HTR-8/SVneo (cell line): Measurements from ENCODE around the gene KCNE1.
"Not testable (repeated sequence)": the region's sequence is repeated elsewhere in the genome, so short reads cannot be mapped to it uniquely, and the experiment has no call there.

Experiments used
- DNase-seq: peaks from one replicate; pipeline ENCODE4 v3.0.0; 2011; ENCODE audit warnings: low spot score, mixed read lengths; ENCODE audit not compliant: insufficient read length
- FAIRE-seq: peaks from 2 replicates; lab custom pipeline; 2011; peaks lifted over from hg19 to GRCh38; lab: Jason Lieb, UNC

KCNE1 gene

DNA sequence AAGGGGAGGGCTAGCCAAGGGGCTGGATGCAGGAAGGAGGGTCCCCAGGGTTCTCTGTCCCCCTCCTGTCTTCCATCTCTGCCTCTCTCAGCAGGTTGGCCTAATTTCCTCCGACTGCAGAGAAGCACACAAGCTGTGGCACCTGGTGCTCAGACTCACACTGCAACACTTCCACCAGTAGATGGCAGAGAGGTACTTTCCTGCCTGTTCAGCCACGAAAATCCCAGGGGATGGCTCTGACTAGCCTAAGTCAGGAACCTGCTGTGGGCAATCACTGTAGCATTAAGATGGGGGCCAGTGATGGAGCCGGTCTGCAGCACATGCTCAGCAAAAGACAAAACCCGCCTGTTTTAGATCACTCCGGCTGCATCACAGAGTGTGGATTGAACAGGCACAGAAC is 82.3 kb downstream of the KCNE1 start:
- not testable (repeated sequence) for DNase-seq
- FAIRE-seq: peak; percentile 83

DNA sequence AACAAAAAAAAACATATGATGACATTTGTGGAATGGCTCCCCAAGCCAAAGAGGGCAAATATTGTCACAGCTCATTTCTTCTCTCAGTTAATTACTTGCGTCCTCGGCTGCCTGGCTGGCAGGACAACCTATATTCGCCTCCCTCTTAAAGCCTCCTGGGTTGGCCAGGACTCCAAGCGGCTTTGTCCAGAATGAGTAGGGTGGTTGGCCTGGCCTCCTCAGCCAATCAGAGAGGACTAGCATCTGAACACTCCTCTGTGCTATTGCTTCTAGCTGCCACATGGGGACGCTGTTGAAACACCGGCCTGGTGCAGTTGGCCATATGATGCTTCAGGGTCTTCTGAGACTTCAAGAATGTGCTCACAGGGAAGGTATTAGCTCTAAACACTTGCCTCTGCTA is 83.6 kb downstream of the KCNE1 start:
- FAIRE-seq, DNase-seq: not testable (repeated sequence)

DNA sequence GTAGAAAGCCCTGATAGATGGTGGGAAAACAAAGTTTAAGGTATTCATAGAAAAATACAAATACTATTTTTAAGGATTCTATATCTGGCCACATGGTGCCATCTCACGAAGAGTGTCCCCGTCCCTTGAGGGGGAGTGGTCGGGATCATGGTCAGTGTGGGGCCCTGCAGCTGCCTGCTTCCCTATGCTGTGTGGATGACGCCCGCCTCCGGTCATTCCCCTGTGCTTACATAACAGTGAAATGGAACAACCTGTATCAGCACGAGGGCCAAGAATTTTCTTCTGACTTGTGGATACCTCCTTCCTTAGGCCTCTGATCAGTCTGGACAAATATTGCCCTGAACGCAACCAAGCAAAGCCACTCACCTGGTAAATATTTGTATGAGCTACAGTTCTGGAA is 84.7 kb downstream of the KCNE1 start:
- not testable (repeated sequence) for FAIRE-seq, DNase-seq

GRCh38 chr21:34423805-34424204 is 88.2 kb downstream of the KCNE1 start, which contains the start of gene SMIM34:
SMIM34 (minus strand) TSS chr21:34423951; CDS start chr21:34423839, 112 bp downstream.
- FAIRE-seq, DNase-seq: not testable (repeated sequence)

- peak; percentile 84 for FAIRE-seq
- not testable (repeated sequence) for DNase-seq
Observed at GRCh38 chr21:34417448-34418077, 94.4 kb downstream of the KCNE1 start.

GRCh38 chr21:34407294-34407693 is 104.7 kb downstream of the KCNE1 start:
- FAIRE-seq, DNase-seq: not testable (repeated sequence)

DNA sequence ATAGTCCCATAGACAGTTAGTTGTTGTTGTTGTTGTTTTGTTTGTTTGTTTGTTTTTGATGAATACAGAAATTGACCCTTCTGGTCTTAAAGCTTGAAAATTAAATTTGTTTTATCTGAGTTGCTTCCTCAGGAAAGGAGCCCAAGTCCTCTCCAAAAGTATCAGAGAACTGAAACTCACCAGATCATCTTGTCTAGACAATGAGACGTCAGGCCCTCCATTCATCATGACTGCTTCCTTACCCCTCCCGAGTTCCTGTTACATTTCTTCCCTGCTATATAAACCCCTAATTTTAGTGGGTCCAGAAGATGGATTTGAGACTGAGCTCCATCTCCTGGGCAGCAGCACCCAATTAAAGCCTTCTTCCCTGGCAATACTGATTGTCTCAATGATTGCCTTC is 105.3 kb downstream of the KCNE1 start:
- not testable (repeated sequence) for FAIRE-seq, DNase-seq

DNA sequence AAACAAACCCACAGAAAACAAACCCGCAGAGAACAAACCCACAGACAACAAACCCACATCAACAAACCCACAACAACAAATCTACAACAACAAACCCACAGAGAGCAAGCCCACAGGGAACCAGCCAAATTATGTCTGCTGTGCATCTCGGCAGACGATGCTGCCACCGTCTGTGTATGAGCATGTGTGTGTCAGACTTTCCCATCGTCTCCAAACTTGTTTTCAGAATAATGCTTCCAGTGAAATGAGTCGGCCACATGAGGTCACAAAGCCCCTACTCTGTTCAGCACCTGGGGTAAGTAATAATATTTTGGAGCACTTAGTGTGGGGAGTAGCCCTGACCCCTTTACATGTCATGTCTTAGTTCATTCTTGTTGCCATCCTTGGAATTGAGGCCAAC is 105.9 kb downstream of the KCNE1 start:
- peak; percentile 44 for FAIRE-seq
- not testable (repeated sequence) for DNase-seq

GRCh38 chr21:34405686-34406085 is 106.3 kb downstream of the KCNE1 start:
- FAIRE-seq, DNase-seq: not testable (repeated sequence)

GRCh38 chr21:34404742-34405141 is 107.3 kb downstream of the KCNE1 start:
- FAIRE-seq, DNase-seq: not testable (repeated sequence)

- not testable (repeated sequence) for FAIRE-seq, DNase-seq
Observed at GRCh38 chr21:34400522-34400921, 111.5 kb downstream of the KCNE1 start.
